A549 (cell line): Measurements from ENCODE around the gene TTC31. TPM values are rescaled to one million over a fixed set of nuclear protein-coding genes. Genes with fewer than 3 reads are reported as not detected.
A peak's percentile ranks its signal among the peaks of the same experiment; 100 is the strongest.
"Not testable (repeated sequence)": the region's sequence is repeated elsewhere in the genome, so short reads cannot be mapped to it uniquely, and the experiment has no call there.

Source experiments
- ATAC-seq, 2 experiments: fragments of 200-7000 bp in 1 of 2; fragments of >200 bp in 1 of 2; cut with Nextera tagmentation in 1 of 2; cut with Tn5 transposase in 1 of 2; 3 replicates each; pipeline versions ENCODE4 v1.8.0 to v1.9.1; 2018 to 2020; ENCODE audit warnings: mild to moderate bottlenecking in 1 of 2, moderate library complexity in 1 of 2
- CTCF ChIA-PET: fragments of 300-600 bp; sonication (Branson Sonifier 250); formaldehyde crosslinking; extraction: SDS; loops from one replicate; lab custom pipeline; 2021; ENCODE audit warnings: antibody characterized with exemption, inconsistent platforms; lab: Yijun Ruan, JAX
- POLR2A ChIA-PET: fragments of 350-600 bp; formaldehyde crosslinking; extraction: SDS; loops from one replicate; lab custom pipeline; 2021; ENCODE audit warnings: antibody characterized with exemption, inconsistent platforms; lab: Yijun Ruan, JAX
- DNase-seq, 2 experiments: peaks; one replicate each; pipeline versions ENCODE4 v3.0.0 to v3.0.0-alpha.2; 2011 to 2016; ENCODE audit warnings: low read depth in 1 of 2, low spot score in 1 of 2
- FAIRE-seq: peaks from 2 replicates; lab custom pipeline; 2011; peaks lifted over from hg19 to GRCh38; lab: Jason Lieb, UNC
- H3K27ac ChIP-seq, 2 experiments: fragments of >200 bp; sonication (Bioruptor Twin); formaldehyde crosslinking; 3 replicates each; pipeline ENCODE4 v1.5.1; 2016 to 2017
- H3K4me1 ChIP-seq: fragments of >200 bp; sonication (Bioruptor Twin); formaldehyde crosslinking; 3 replicates; pipeline ENCODE4 v1.6.1; 2016
- H3K4me2 ChIP-seq: fragments of >200 bp; sonication (Bioruptor Twin); formaldehyde crosslinking; 3 replicates; pipeline ENCODE4 v1.6.1; 2016
- H3K4me3 ChIP-seq: fragments of >200 bp; sonication (Bioruptor Twin); formaldehyde crosslinking; 3 replicates; pipeline ENCODE4 v1.5.1; 2016
- H3K9me3 ChIP-seq: fragments of >200 bp; sonication (Bioruptor Twin); formaldehyde crosslinking; 3 replicates; pipeline ENCODE4 v1.6.1; 2016
- BCL3 ChIP-seq: fragments of >200 bp; sonication (Bioruptor Twin); formaldehyde crosslinking; IDR thresholded peaks from 3 replicates; pipeline ENCODE4 v1.6.1; 2016
- CTCF ChIP-seq: fragments of >200 bp; sonication (Bioruptor Twin); formaldehyde crosslinking; IDR thresholded peaks from 3 replicates; pipeline ENCODE4 v1.5.1; 2016
- E2F6 ChIP-seq: IDR thresholded peaks from 2 replicates; pipeline ENCODE4 v1.6.1; 2012; ENCODE audit warnings: low read depth, borderline replicate concordance
- EHMT2 ChIP-seq: fragments of 200-600 bp; sonication (generic); IDR thresholded peaks from 2 replicates; pipeline ENCODE4 v1.6.1; 2016; ENCODE audit warnings: antibody characterized with exemption, low read depth, mild to moderate bottlenecking, moderate library complexity
- HEYL ChIP-seq: fragments of 250-450 bp; sonication (Bioruptor Pico); IDR thresholded peaks from 2 replicates; pipeline ENCODE4 v1.8.0; 2021; ENCODE audit warnings: mild to moderate bottlenecking, moderate library complexity
- HOXB5 ChIP-seq: fragments of 250-450 bp; sonication (Bioruptor Pico); IDR thresholded peaks from 2 replicates; pipeline ENCODE4 v1.5.0; 2020; ENCODE audit warnings: mild to moderate bottlenecking, moderate library complexity
- NFE2L2 ChIP-seq: fragments of 150-350 bp; conservative IDR thresholded peaks from 2 replicates; pipeline ENCODE4 v1.6.1; 2014; ENCODE audit warnings: low read length
- NPAS2 ChIP-seq: fragments of 250-450 bp; sonication (Bioruptor Pico); IDR thresholded peaks from 2 replicates; pipeline ENCODE4 v1.8.0; 2022; ENCODE audit warnings: mild to moderate bottlenecking, moderate library complexity, borderline replicate concordance
- SMC3 ChIP-seq: fragments of >200 bp; sonication (Bioruptor Twin); formaldehyde crosslinking; IDR thresholded peaks from 3 replicates; pipeline ENCODE4 v1.6.1; 2018; ENCODE audit warnings: inconsistent platforms
- TFCP2L1 ChIP-seq: fragments of 250-450 bp; sonication (Bioruptor Pico); IDR thresholded peaks from 2 replicates; pipeline ENCODE4 v1.5.0; 2021; ENCODE audit warnings: mild to moderate bottlenecking
- WGBS: methylation state at CpG from one replicate; pipeline ENCODE4 v1.1.6; 2017; ENCODE audit errors: missing lambda C conversion rate; 5-methylcytosine and 5-hydroxymethylcytosine counted together
- polyA plus RNA-seq, 4 experiments: library from polyadenylated mRNA; depleted of rRNA in 3 of 4; stranded (reverse); fragments of >200 nt; fragmentation: RNase III in 1 of 4; extraction: RNeasy Plus Mini Kit Qiagen cat#74134 plus additional on column Dnase treatment in 1 of 4; gene quantifications; 2 replicates in 3 of 4; 3 replicates in 1 of 4; pipeline ENCODE4 v1.2.3, GENCODE V29; 2011 to 2017

Gene TTC31
- polyA plus RNA-seq, 2 of the 4 experiments (the other 2 are of a cell fraction), result 26.2 to 29.6 TPM

- FAIRE-seq (no peak), DNase-seq (peak in 1 of 2 experiments; percentile 44), ATAC-seq (no peak)
- no peak overlapping the region for H3K27ac ChIP-seq
- H3K4me1 ChIP-seq, result peaks cover 16% of the 10 kb centered on the region
- H3K4me2 ChIP-seq, result no peak overlapping the region
- TF ChIP-seq HEYL (no peak), HOXB5 (no peak), NPAS2 (CRISPR knock-in tag) (no peak), BCL3 (no peak), CTCF (peak; percentile 17; the same call in 2 of the 3 replicates)
- POLR2A ChIA-PET, result no interaction called here
- H3K9me3 ChIP-seq, result no peaks in the 10 kb centered on the region
- WGBS, result 93% methylated on average over 5 of the region's 5 CpGs
- CTCF ChIA-PET, result interaction anchor here (1.2 to 5.2 kb wide), 7 partner anchors 7 to 115 kb away, joined by 3 to 37 read pairs (median 5); partner anchors contain the start of genes CCDC142, INO80B and TTC31
- H3K4me3 ChIP-seq, result no peak overlapping the region
Observed at GRCh38 chr2:74474899-74475298, 8.0 kb upstream of the TTC31 start.

GRCh38 chr2:74481431-74481830 is 1.4 kb upstream of the TTC31 start:
- Histone ChIP-seq H3K4me3 (peak overlapping the region; percentile 70), H3K4me1 (peaks cover 20% of the 10 kb centered on the region), H3K4me2 (peak overlapping the region; percentile 96), H3K27ac (peak overlapping the region; percentile 85 to 97; a peak in 5 of 6 replicates), H3K9me3 (no peaks in the 10 kb centered on the region)
- ChIA-PET CTCF (interaction anchor here (0.7 to 13.8 kb wide), 13 partner anchors 8 to 113 kb away, joined by 3 to 184 read pairs (median 18); partner anchors contain the start of genes AUP1, HTRA2, INO80B and LBX2), POLR2A (interaction anchor here (0.6 to 3.1 kb wide), 6 partner anchors 9 to 51 kb away, joined by 3 to 28 read pairs (median 10); partner anchors contain the start of genes AUP1, HTRA2, MRPL53 and PCGF1)
- no peak for DNase-seq
- FAIRE-seq, result no peak
- no peak for ATAC-seq
- 55% methylated on average over 3 of the region's 3 CpGs for WGBS
- no peak for TF ChIP-seq EHMT2
- TF ChIP-seq NFE2L2, result no peak

- H3K9me3 ChIP-seq, result no peaks in the 10 kb centered on the region
- ATAC-seq, result peak; percentile 64 to 69
- peaks cover 20% of the 10 kb centered on the region for H3K4me1 ChIP-seq
- peak overlapping the region; percentile 70 for H3K4me3 ChIP-seq
- CTCF ChIA-PET, result interaction anchor here (0.7 to 13.8 kb wide), 28 partner anchors 9 to 395 kb away, joined by 3 to 184 read pairs (median 7); partner anchors contain the start of genes AUP1, DQX1, HTRA2 and INO80B
- peak overlapping the region; percentile 96 for H3K4me2 ChIP-seq
- 11% methylated on average over 49 of the region's 80 CpGs for WGBS
- FAIRE-seq, result no peak
- peak overlapping the region; percentile 85 to 97 for H3K27ac ChIP-seq
- TF ChIP-seq TFCP2L1 (CRISPR knock-in tag) (0 out of 2 replicates have a peak, but pooled peaks have one; percentile 10), SMC3 (no peak), E2F6 (peak; percentile 62)
- no peak for DNase-seq
- POLR2A ChIA-PET, result interaction anchor here (0.6 to 3.1 kb wide), 17 partner anchors 9 to 109 kb away, joined by 3 to 28 read pairs (median 5); partner anchors contain the start of genes AUP1, HTRA2, INO80B and MOGS
Observed at GRCh38 chr2:74481961-74482800, 700 bp upstream of the TTC31 start.

- Histone ChIP-seq H3K4me1 (peaks cover 20% of the 10 kb centered on the region), H3K27ac (peak overlapping the region; percentile 85 to 97), H3K4me2 (peak overlapping the region; percentile 83), H3K4me3 (peak overlapping the region; percentile 70)
- WGBS, result 70% methylated on average over 19 of the region's 19 CpGs
- FAIRE-seq, DNase-seq, H3K9me3 ChIP-seq, ATAC-seq: not testable (repeated sequence)
- CTCF ChIA-PET, result interaction anchor here (0.6 to 13.8 kb wide), 24 partner anchors 10 to 126 kb away, joined by 3 to 184 read pairs (median 8); partner anchors contain the start of genes AUP1, DQX1, HTRA2 and INO80B
- POLR2A ChIA-PET, result interaction anchor here (0.8 to 3.1 kb wide), 10 partner anchors 11 to 107 kb away, joined by 3 to 28 read pairs (median 8); partner anchors contain the start of genes INO80B, MRPL53, PCGF1 and WBP1
Observed at GRCh38 chr2:74483675-74484164, 839 bp downstream of the TTC31 start.
